HG03095 (cell line): ENCODE measurements around the gene WIZ.

ENCODE experiments used
- ATAC-seq: cut with Tn5 transposase; IDR thresholded peaks from one replicate; pipeline ENCODE4 v1.9.1; 2021; ENCODE audit warnings: moderate library complexity; ENCODE audit not compliant: unreplicated experiment

WIZ gene

DNA sequence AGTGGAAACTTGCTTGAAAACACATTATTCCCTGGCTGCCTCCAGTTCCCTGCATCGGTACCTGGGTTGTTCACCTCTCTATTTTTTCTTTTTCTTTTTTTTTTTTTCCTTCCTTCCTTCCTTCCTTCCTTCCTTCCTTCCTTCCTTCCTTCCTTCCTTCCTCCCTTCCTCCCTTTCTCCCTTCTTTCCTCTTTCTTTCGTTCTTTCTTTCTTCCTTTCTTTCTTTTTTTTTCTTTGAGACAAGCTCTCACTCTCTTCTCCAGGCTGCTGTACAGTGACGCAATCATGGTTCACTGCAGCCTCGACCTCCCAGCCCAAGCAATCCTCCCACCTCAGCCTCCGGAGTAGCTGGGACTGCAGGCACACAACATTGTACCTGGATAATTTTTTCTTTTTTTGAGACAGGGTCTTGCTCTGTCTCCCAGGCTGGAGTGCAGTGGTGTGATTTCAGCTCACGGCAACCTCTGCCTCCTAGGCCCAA lies 18.0 kb upstream of the WIZ start:
- no peak for ATAC-seq

GRCh38 chr19:15466851-15467733 lies 17.3 kb upstream of the WIZ start:
- ATAC-seq: peak; percentile 43

- no peak for ATAC-seq
These were observed 14.9 kb upstream of the WIZ start, which contains the start of gene RASAL3 for GRCh38 chr19:15464394-15465385. Gene RASAL3, minus strand, starts transcription at chr19:15464544. Its CDS starts 186 bp downstream, at chr19:15464358.

DNA sequence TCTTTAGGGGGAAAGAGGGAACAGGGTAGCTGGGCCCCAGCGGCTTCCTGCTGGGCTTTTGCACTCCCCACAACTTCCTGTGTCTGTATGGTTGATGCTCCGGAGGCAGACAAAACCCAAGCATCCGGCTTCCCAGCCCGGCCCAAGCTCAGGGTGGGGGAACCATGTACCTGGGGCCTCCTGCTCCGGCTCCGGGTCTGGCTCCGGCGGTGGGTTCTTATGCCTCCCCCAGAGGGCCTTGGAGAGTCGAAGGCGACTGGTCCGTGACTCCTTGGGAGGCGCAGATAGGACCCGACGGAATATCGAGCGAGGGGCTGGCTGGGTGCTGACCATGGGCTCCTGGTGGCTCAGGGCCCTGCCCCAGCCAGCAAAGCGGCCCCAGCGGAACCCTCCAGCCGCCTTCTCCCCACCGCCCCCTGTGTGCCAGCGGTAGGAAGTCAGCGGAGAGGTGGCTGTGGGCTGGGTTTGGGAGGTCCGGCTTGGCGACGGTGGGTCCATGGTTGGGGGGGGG lies 14.2 kb upstream of the WIZ start:
- no peak for ATAC-seq

GRCh38 chr19:15461694-15462093 lies 11.9 kb upstream of the WIZ start:
- no peak for ATAC-seq

- ATAC-seq: no peak
These were observed 8.1 kb upstream of the WIZ start for GRCh38 chr19:15457701-15458484.

- no peak for ATAC-seq
These were observed 7.3 kb upstream of the WIZ start for GRCh38 chr19:15456871-15457700.

GRCh38 chr19:15456441-15456840 lies 6.7 kb upstream of the WIZ start:
- ATAC-seq: no peak

DNA sequence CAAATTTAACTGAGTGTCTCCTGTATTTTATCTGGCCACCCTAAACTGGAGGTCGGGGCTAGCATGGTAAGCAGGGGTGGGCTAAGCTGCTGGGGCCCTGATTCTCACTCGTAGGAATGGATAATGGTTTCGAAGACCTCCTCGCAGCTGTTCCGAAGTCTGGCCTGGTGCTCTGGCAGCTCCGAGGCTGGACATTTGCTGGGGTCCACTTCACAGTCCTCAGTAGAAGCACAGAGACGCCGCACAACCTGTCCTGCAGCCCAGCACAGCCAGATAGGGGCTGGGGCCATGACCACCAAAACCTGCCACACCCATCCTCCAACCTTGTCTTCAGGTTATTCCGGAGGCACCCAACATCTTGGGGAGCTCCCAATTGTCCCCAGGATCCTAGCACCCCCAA lies 6.2 kb upstream of the WIZ start:
- ATAC-seq: no peak

DNA sequence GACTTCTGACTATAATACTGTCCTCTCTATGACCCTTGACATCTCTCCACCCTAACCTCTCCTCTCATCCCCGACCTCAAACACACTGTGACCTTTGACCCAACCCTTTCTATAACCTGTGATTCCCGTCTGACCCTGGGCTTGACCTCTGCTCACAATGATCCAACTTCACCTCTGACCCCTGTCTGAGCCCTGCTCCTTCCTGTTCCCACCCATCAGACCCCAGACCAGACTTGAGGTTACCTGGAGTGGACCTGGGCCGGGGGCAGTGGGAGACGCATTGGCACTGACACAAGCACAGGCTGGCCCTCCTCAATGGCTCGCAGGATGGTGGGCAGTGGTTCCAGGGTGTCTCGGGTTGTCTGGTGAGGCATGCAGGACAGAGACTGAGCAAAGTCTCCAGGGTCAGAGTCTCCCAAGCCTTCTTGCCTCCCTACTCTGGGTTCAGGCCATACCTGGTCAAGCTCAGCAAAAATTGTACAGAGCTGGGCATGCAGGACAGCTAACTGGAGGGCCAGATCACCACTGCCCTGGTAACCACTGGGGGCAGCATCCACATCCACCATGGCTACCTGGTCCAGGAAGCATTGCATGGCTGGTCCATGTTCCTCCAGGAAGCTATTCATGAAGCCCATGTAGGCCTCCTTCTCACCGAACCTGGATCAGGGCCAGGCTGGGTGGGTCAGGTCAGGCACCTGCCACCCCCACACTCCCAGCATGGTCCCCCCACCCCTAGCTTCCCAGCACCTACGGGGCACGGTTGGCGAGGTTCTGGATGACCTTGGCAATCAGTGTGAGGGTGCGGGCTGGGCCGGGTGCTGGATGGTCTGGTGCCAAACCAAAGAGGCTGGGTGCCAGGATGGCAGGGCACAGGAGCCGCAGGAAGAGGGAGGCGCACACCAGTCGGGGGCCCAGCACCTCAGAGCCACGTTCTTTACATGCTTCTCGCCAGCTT lies 4.4 kb upstream of the WIZ start:
- ATAC-seq: no peak

GRCh38 chr19:15453091-15453578 lies 3.4 kb upstream of the WIZ start:
- no peak for ATAC-seq

- no peak for ATAC-seq
These were observed 2.6 kb upstream of the WIZ start for GRCh38 chr19:15452111-15453047.

GRCh38 chr19:15450528-15450890 lies 753 bp upstream of the WIZ start:
- no peak for ATAC-seq

DNA sequence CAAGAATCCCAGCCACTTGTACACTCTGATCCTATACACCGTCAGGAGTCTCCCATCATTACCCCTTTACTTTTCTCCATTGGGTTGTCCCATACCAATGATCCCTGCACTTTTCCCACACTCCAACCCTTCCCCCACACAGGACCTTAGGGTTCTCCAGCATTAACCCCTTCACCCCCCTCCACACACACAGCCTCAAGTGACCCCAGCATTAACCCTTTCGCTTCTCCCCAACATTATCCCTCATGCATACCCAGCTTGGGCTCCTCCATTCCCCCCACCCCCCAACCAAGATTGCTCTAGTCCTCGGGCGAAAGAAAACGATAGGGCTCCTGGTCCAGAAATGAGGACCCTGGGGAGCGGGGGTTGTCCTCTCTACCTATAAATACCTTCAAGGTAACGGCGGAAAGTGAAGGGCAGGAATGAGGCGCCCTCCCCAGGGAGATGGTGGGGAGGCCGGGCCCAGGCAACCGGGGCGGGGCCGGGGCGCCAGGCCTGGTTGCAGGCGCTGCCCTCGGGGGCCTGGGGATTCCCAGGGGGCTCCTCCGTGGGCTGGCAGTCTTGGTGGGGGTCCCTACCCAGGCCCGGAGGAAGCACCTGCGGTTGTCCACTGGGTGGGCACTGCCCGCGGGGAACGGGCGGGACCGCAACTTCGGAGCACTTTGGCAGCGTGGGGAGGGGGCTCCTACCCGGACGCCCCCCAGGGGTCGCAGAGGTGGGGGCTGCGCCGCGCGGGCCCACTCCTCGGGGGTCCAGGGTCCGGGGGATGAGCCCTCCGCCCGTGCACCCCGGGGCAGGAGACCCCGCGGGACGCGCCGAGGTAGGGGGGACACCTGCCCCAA lies 757 bp downstream of the WIZ start:
- ATAC-seq: no peak

- no peak for ATAC-seq
These were observed 1.5 kb downstream of the WIZ start for GRCh38 chr19:15448044-15448777.

DNA sequence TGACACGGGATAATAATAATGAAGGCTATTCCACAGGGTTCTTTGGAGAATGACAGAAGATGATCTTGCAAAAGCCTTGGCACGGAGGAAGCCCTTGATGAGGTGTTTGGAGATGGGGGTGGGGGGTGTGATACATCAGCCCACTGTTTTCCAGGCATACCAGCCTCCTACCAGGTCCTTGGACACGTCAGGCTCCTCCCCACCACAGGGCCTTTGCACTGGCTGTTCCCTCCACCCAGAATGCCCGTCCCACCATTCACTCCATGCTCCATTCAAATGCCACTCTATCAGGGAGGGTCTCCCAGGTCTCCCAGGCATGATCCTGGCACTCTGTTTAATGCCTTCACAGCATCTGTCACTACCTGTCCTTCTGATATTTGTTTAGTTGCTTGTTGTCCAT lies 2.7 kb downstream of the WIZ start:
- ATAC-seq: no peak
